Uterus (tissue), 4 donors: Measurements from ENCODE around the gene LTBP4. TPM values are rescaled to one million over a fixed set of nuclear protein-coding genes. Genes with fewer than 3 reads are reported as not detected.
A peak's percentile ranks its signal among the peaks of the same experiment; 100 is the strongest.

Experiments
- DNase-seq, 2 donors: peaks; one replicate each; pipeline ENCODE4 v3.0.0-alpha.2; 2019 to 2020
- H3K27ac ChIP-seq, 2 donors: fragments of 200-600 bp; sonication (generic); 1 replicate in 1 of 2; 2 replicates in 1 of 2; pipeline ENCODE4 v1.5.1; 2016 to 2018
- H3K27me3 ChIP-seq, 2 donors: fragments of 200-600 bp; sonication (generic); one replicate each; pipeline ENCODE4 v1.5.1; 2018 to 2019; ENCODE audit warnings: control low read depth in 1 of 2
- H3K36me3 ChIP-seq, 2 donors: fragments of 200-600 bp; sonication (generic); one replicate each; pipeline ENCODE4 v1.5.1; 2019; ENCODE audit warnings: control low read depth in 1 of 2
- H3K4me1 ChIP-seq, 2 donors: fragments of 200-600 bp; sonication (generic); one replicate each; pipeline ENCODE4 v1.5.1; 2018 to 2019; ENCODE audit warnings: control low read depth in 1 of 2
- H3K4me3 ChIP-seq, 2 donors: fragments of 200-600 bp; sonication (generic); 1 replicate in 1 of 2; 2 replicates in 1 of 2; pipeline ENCODE4 v1.5.1; 2018 to 2019; ENCODE audit warnings: mild to moderate bottlenecking in 1 of 2
- H3K9me3 ChIP-seq, 2 donors: fragments of 200-600 bp; sonication (generic); one replicate each; pipeline ENCODE4 v1.5.1; 2019; ENCODE audit warnings: control low read depth in 1 of 2
- POLR2A ChIP-seq, 2 donors: fragments of 450-650 bp; IDR thresholded peaks; one replicate each; pipeline ENCODE4 v1.6.1; 2016; ENCODE audit warnings: antibody characterized with exemption in 2 of 2, mild to moderate bottlenecking in 1 of 2, moderate library complexity in 1 of 2
- intact Hi-C: fragments of 100-400 bp; cut with DNase I; formaldehyde crosslinking; loops from one replicate; pipeline ENCODE4 v1.15.1; 2023; ENCODE audit warnings: low total_unique reads
- total RNA-seq, 4 donors: library from RNA; depleted of rRNA in 3 of 4; stranded (reverse); fragments of >200 nt in 3 of 4; gene quantifications; one replicate each; pipeline versions ENCODE4 v1.1.0 to v1.2.4, GENCODE V29; 2014 to 2023
- TF ChIP-seq, protein P1 (sequence below), 4 experiments: fragments of 200-600 bp in 2 of 4; fragments of 450-650 bp in 2 of 4; sonication (generic) in 2 of 4; IDR thresholded peaks; one replicate each; pipeline ENCODE4 v1.5.1; 2016 to 2019; ENCODE audit warnings: antibody characterized with exemption in 4 of 4, mild to moderate bottlenecking in 2 of 4, moderate library complexity in 1 of 4
- donor health status: DM: yes; HTN: yes; CAD: no.

Gene LTBP4
- total RNA-seq, 4 donors from 2014 or later = 163 to 1,000 (median 501) TPM

DNA sequence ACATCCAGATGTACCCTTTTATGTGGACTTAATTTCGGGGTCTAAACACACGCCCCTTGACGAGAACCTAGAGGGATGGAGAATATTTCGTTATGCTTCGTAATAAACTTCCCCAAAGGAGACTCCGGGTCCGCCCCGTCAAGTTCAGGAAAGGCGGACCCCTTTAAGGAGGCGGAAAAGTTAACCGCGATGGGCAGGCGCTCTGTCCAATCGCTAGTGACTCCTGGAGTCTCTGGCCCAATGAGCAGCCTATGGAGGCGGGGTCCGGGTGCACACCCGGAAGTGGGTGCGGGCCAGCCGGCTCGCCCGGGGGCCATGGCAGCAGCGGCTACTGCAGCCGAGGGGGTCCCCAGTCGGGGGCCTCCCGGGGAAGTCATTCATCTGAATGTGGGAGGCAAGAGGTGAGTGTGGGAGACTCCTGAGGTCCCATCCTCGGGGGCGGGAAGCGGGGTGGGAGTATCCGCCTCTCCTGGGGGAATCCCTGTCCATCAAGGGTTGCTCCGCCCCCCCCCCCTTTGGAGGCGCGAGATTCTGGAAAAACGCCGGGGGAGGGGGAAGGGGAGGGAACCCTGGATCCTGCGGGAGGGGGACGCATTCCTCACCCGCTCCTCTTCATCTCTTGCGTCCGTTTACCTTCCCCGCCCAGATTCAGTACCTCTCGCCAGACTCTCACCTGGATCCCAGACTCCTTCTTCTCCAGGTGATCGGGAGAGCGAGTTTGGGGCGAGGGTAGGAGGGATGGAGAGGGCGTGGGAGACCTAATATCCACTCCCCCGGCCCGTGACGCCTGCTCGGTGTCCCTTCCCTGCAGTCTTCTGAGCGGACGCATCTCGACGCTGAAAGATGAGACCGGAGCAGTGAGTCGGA lies 24.4 kb upstream of the LTBP4 start, which contains the start of gene SHKBP1:
Gene SHKBP1, plus strand, starts transcription at position 289 of the 867 bp plus-strand sequence. Its CDS starts 27 bp downstream, at position 316.
- Histone ChIP-seq H3K9me3 (no peaks in the 10 kb centered on the region), H3K4me3 (peak within 1 kb of the TSS; percentile 69 to 73), H3K4me1 (no peaks in the 10 kb centered on the region), H3K27me3 (no peaks in the 10 kb centered on the region), H3K36me3 (no peaks in the 10 kb centered on the region), H3K27ac (peak within 1 kb of the TSS; percentile 70 to 77)
- intact Hi-C loops = no loop called here
- DNase-seq = peak; percentile 96 to 97
- TF ChIP-seq, protein P1, sequence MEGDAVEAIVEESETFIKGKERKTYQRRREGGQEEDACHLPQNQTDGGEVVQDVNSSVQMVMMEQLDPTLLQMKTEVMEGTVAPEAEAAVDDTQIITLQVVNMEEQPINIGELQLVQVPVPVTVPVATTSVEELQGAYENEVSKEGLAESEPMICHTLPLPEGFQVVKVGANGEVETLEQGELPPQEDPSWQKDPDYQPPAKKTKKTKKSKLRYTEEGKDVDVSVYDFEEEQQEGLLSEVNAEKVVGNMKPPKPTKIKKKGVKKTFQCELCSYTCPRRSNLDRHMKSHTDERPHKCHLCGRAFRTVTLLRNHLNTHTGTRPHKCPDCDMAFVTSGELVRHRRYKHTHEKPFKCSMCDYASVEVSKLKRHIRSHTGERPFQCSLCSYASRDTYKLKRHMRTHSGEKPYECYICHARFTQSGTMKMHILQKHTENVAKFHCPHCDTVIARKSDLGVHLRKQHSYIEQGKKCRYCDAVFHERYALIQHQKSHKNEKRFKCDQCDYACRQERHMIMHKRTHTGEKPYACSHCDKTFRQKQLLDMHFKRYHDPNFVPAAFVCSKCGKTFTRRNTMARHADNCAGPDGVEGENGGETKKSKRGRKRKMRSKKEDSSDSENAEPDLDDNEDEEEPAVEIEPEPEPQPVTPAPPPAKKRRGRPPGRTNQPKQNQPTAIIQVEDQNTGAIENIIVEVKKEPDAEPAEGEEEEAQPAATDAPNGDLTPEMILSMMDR (IDR thresholded peaks at IDR 0.05) = no peak
- peak; percentile 46 to 52 for TF ChIP-seq POLR2A (IDR thresholded peaks at IDR 0.05)

DNA sequence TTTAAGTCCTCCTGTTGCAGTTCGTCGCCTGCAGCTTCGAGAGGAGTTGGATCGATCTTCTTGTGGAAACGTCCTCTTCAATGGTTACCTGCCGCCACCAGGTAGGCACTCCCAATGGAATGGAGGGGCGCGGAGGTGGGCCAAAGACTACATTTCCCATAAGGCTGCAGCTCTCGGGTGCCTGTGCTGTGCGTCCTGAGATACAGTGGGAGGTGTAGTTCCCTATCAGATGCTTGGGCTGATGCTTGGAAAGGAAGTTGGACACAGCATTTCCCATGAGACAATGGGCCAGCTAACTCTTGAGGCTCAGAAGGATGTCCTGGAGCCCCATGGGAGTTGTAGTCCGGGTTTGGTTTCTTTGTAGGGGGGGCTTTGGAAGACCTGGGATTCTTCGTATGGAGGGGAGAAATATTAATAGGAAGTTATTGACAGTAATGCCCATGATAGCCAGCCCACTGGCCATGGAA lies 22.7 kb upstream of the LTBP4 start:
- no peak overlapping the region for H3K27ac ChIP-seq
- H3K4me3 ChIP-seq = no peak overlapping the region
- H3K9me3 ChIP-seq = no peaks in the 10 kb centered on the region
- no peaks in the 10 kb centered on the region for H3K27me3 ChIP-seq
- no peak for DNase-seq
- intact Hi-C loops = no loop called here
- no peaks in the 10 kb centered on the region for H3K4me1 ChIP-seq
- H3K36me3 ChIP-seq = no peaks in the 10 kb centered on the region
- TF ChIP-seq POLR2A (IDR thresholded peaks at IDR 0.05) = no peak
- TF ChIP-seq, protein P1 (IDR thresholded peaks at IDR 0.05) = no peak

DNA sequence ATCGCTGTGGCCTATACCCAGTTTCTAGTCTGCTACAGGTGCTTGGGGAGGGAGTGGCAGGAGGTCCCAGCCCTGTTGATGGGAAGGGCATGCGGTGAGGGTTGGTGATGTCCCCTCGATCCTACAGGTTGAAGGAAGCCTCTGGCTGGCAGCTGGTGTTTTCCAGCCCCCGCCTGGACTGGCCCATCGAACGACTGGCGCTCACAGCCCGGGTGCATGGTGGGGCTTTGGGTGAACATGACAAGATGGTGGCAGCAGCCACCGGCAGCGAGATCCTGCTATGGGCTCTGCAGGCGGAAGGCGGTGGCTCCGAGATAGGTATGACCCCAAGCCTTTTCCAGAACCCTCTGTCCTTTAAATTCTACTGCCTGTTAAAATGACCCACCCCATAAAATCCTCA lies 20.6 kb upstream of the LTBP4 start:
- no peaks in the 10 kb centered on the region for H3K36me3 ChIP-seq
- H3K27me3 ChIP-seq = no peaks in the 10 kb centered on the region
- no peak for DNase-seq
- no peaks in the 10 kb centered on the region for H3K9me3 ChIP-seq
- no peak overlapping the region for H3K4me3 ChIP-seq
- TF ChIP-seq, protein P1 (IDR thresholded peaks at IDR 0.05) = no peak
- TF ChIP-seq POLR2A (IDR thresholded peaks at IDR 0.05) = no peak
- no peak overlapping the region for H3K27ac ChIP-seq
- no peaks in the 10 kb centered on the region for H3K4me1 ChIP-seq
- intact Hi-C loops = no loop called here

DNA sequence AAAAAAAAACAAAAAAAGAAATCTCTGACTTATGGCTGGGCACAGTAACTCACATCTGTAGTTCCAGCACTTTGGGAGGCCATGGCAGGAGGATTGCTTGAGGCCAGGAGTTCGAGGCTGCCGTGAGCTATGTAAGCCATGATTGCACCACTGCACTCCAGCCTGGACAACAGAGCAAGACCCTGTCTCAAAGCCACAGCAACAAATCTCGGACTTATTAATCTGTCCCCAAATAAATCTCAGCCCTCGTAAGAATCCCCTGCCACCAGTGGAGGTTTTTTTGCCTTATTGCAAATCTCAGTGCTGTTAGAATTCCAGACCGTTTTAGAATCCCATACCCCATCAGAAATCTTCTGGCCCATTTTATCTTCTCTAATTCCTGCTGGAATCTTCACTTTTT lies 19.6 kb upstream of the LTBP4 start:
- Histone ChIP-seq H3K4me1 (no peaks in the 10 kb centered on the region), H3K27me3 (no peaks in the 10 kb centered on the region), H3K36me3 (no peaks in the 10 kb centered on the region), H3K9me3 (no peaks in the 10 kb centered on the region), H3K27ac (no peak overlapping the region), H3K4me3 (no peak overlapping the region)
- DNase-seq = no peak
- TF ChIP-seq, protein P1 (IDR thresholded peaks at IDR 0.05) = no peak
- no peak for TF ChIP-seq POLR2A (IDR thresholded peaks at IDR 0.05)
- intact Hi-C loops = no loop called here

DNA sequence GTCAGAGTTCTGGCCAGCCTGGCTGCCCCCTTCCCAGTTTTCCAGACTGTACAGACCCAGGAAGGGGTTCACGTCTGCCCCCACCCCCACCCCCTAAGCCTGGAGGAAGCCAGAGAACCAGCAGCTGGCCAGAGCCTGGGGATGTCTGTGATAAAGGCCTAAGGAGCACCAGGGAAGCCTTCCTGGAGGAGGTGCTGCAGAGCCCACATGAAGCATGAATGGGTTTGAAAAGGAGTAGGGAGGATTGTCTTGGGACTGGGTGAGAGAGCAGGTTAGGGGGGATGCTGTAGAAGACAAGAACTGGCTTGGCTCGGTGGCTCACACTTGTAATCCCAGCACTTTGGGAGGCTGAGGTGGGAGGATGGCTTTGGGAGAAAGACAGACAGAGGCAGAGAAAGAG lies 18.7 kb upstream of the LTBP4 start:
- Histone ChIP-seq H3K4me3 (no peak overlapping the region), H3K36me3 (no peaks in the 10 kb centered on the region), H3K27ac (no peak overlapping the region), H3K4me1 (no peaks in the 10 kb centered on the region), H3K9me3 (no peaks in the 10 kb centered on the region), H3K27me3 (no peaks in the 10 kb centered on the region)
- intact Hi-C loops = no loop called here
- TF ChIP-seq, protein P1 (IDR thresholded peaks at IDR 0.05) = no peak
- no peak for TF ChIP-seq POLR2A (IDR thresholded peaks at IDR 0.05)
- no peak for DNase-seq
